ENCODE measurements around the gene SEMA5B. TPM values are rescaled to one million over a fixed set of nuclear protein-coding genes. Genes with fewer than 3 reads are reported as not detected.
A peak's percentile ranks its signal among the peaks of the same experiment; 100 is the strongest.

Gene SEMA5B
- total RNA-seq, 6 donors from 2014 or later: 0.33 to 0.71 (median 0.65) TPM; not detected in 2

GRCh38 chr3:122923611-122924010 lies 104.0 kb downstream of the SEMA5B start:
- H3K36me3 ChIP-seq: no peaks in the 10 kb centered on the region
- H3K4me1 ChIP-seq: peaks cover 6 to 11% (median 7%) of the 10 kb centered on the region in 4 donors
- TF ChIP-seq POLR2AphosphoS5 (IDR thresholded peaks at IDR 0.05) (no peak), POLR2A (IDR thresholded peaks at IDR 0.05) (no peak), EP300 (IDR thresholded peaks at IDR 0.05) (no peak), CTCF (IDR thresholded peaks at IDR 0.05) (no peak)
- no peak for ATAC-seq (ENCODE audit: low FRiP score in 2 of 2)
- H3K9me3 ChIP-seq: no peaks in the 10 kb centered on the region
- H3K4me3 ChIP-seq: no peak overlapping the region
- no peak overlapping the region for H3K27ac ChIP-seq
- DNase-seq: no peak
- H3K27me3 ChIP-seq: peaks cover 0 to 14% (median 4%) of the 10 kb centered on the region in 4 donors
- WGBS, 2 donors: 79 to 81% methylated on average over 6 of the region's 6 CpGs

GRCh38 chr3:122921791-122922651 lies 105.5 kb downstream of the SEMA5B start:
- Histone ChIP-seq H3K9me3 (no peaks in the 10 kb centered on the region), H3K36me3 (no peaks in the 10 kb centered on the region), H3K4me3 (peak overlapping the region in 2 of 4 donors; percentile 7 to 30), H3K27ac (no peak overlapping the region), H3K27me3 (peaks cover 0 to 14% (median 4%) of the 10 kb centered on the region in 4 donors), H3K4me1 (peaks cover 6 to 11% (median 7%) of the 10 kb centered on the region in 4 donors)
- ATAC-seq (ENCODE audit: low FRiP score in 2 of 2) (peak in 1 of 2 donors; percentile 47), DNase-seq (peak; percentile 20 to 87)
- TF ChIP-seq POLR2A (IDR thresholded peaks at IDR 0.05) (no peak), EP300 (IDR thresholded peaks at IDR 0.05) (no peak), POLR2AphosphoS5 (IDR thresholded peaks at IDR 0.05) (no peak), CTCF (IDR thresholded peaks at IDR 0.05) (peak in 2 of 6 experiments; percentile 15 to 17)
- WGBS, 2 donors: 24 to 25% methylated on average over 8 to 17 of the region's 68 CpGs

GRCh38 chr3:122920986-122921385 lies 106.6 kb downstream of the SEMA5B start:
- TF ChIP-seq POLR2A (IDR thresholded peaks at IDR 0.05) (no peak), EP300 (IDR thresholded peaks at IDR 0.05) (no peak), POLR2AphosphoS5 (IDR thresholded peaks at IDR 0.05) (no peak), CTCF (IDR thresholded peaks at IDR 0.05) (no peak)
- peaks cover 6 to 11% (median 7%) of the 10 kb centered on the region in 4 donors for H3K4me1 ChIP-seq
- ATAC-seq (ENCODE audit: low FRiP score in 2 of 2) (no peak), DNase-seq (no peak)
- no peak overlapping the region for H3K4me3 ChIP-seq
- H3K27ac ChIP-seq: no peak overlapping the region
- peaks cover 0 to 14% (median 4%) of the 10 kb centered on the region in 4 donors for H3K27me3 ChIP-seq
- no peaks in the 10 kb centered on the region for H3K36me3 ChIP-seq
- no peaks in the 10 kb centered on the region for H3K9me3 ChIP-seq
- WGBS, 2 donors: 86 to 91% methylated on average over 4 to 6 of the region's 6 CpGs

- TF ChIP-seq EP300 (IDR thresholded peaks at IDR 0.05): no peak
- no peak for TF ChIP-seq CTCF (IDR thresholded peaks at IDR 0.05)
- TF ChIP-seq POLR2A (IDR thresholded peaks at IDR 0.05): no peak
- TF ChIP-seq POLR2AphosphoS5 (IDR thresholded peaks at IDR 0.05): no peak
- H3K27me3 ChIP-seq: peaks cover 0 to 14% (median 4%) of the 10 kb centered on the region in 4 donors
- H3K9me3 ChIP-seq: no peaks in the 10 kb centered on the region
- WGBS, 2 donors: 71 to 89% methylated on average over 3 of the region's 3 CpGs
- no peak for ATAC-seq (ENCODE audit: low FRiP score in 2 of 2)
- peak in 1 of 2 donors; percentile 6 for DNase-seq
- H3K4me1 ChIP-seq: peaks cover 6 to 11% (median 7%) of the 10 kb centered on the region in 4 donors
- H3K27ac ChIP-seq: no peak overlapping the region
- H3K4me3 ChIP-seq: no peak overlapping the region
- H3K36me3 ChIP-seq: no peaks in the 10 kb centered on the region
Measured at GRCh38 chr3:122919291-122919610, 108.3 kb downstream of the SEMA5B start.
